CD8-positive, alpha-beta memory T cell (primary cell): ENCODE data around the gene TRIM2. TPM values are rescaled to one million over a fixed set of nuclear protein-coding genes. Genes with fewer than 3 reads are reported as not detected.

Experiments used
- CTCF ChIA-PET: fragments of 350-600 bp; sonication (Branson Sonifier 250); formaldehyde crosslinking; loops from one replicate; lab custom pipeline; 2021; ENCODE audit warnings: antibody characterized with exemption; lab: Charles Lee
- POLR2A ChIA-PET: fragments of 350-600 bp; sonication (Branson Sonifier 250); formaldehyde crosslinking; loops from one replicate; lab custom pipeline; 2021; ENCODE audit warnings: antibody characterized with exemption; lab: Charles Lee
- DNase-seq, 5 donors: peaks; one replicate each; pipeline versions ENCODE4 v3.0.0 to v3.0.0-alpha.2; 2020 to 2022; ENCODE audit warnings: mixed read lengths in 1 of 5
- H3K27ac ChIP-seq: one replicate; pipeline ENCODE4 v1.7.0; 2013; ENCODE audit warnings: low read depth, mild to moderate bottlenecking, low read length, moderate library complexity
- H3K27me3 ChIP-seq: 2 replicates; pipeline ENCODE4 v1.7.0; 2013; ENCODE audit warnings: low read length, mild to moderate bottlenecking; ENCODE audit not compliant: insufficient read depth, poor library complexity, severe bottlenecking
- H3K36me3 ChIP-seq: 2 replicates; pipeline ENCODE4 v1.7.0; 2013; ENCODE audit warnings: mild to moderate bottlenecking, low read length, moderate library complexity; ENCODE audit not compliant: insufficient read depth
- H3K4me1 ChIP-seq: 2 replicates; pipeline ENCODE4 v1.7.0; 2013; ENCODE audit warnings: mild to moderate bottlenecking, low read length, moderate library complexity; ENCODE audit not compliant: insufficient read depth
- H3K4me3 ChIP-seq: 2 replicates; pipeline ENCODE4 v1.7.0; 2013; ENCODE audit warnings: mild to moderate bottlenecking, low read length
- H3K9me3 ChIP-seq: 2 replicates; pipeline ENCODE4 v1.7.0; 2013; ENCODE audit warnings: mild to moderate bottlenecking, low read length
- H3K27ac Mint-ChIP-seq, 8 donors: one replicate each; pipeline ENCODE4 v1.8.0; 2020 to 2021; ENCODE audit warnings: mixed read lengths in 8 of 8, mild to moderate bottlenecking in 6 of 8, inconsistent platforms in 3 of 8, moderate library complexity in 3 of 8
- H3K27me3 Mint-ChIP-seq, 2 donors: one replicate each; pipeline ENCODE4 v1.8.0; 2020 to 2021; ENCODE audit warnings: mixed read lengths in 2 of 2, mild to moderate bottlenecking in 1 of 2, moderate library complexity in 1 of 2
- H3K36me3 Mint-ChIP-seq, 3 donors: one replicate each; pipeline ENCODE4 v1.8.0; 2020 to 2021; ENCODE audit warnings: mixed read lengths in 3 of 3, inconsistent platforms in 1 of 3, mild to moderate bottlenecking in 1 of 3
- H3K4me1 Mint-ChIP-seq, 3 donors: one replicate each; pipeline ENCODE4 v1.8.0; 2020 to 2021; ENCODE audit warnings: mixed read lengths in 3 of 3, inconsistent platforms in 1 of 3, mild to moderate bottlenecking in 1 of 3
- H3K4me3 Mint-ChIP-seq, 7 donors: one replicate each; pipeline ENCODE4 v1.8.0; 2020 to 2021; ENCODE audit warnings: mixed read lengths in 7 of 7, mild to moderate bottlenecking in 6 of 7, moderate library complexity in 4 of 7, inconsistent platforms in 2 of 7
- H3K9me3 Mint-ChIP-seq, 5 donors: one replicate each; pipeline ENCODE4 v1.8.0; 2020 to 2022; ENCODE audit warnings: mixed read lengths in 5 of 5, mild to moderate bottlenecking in 3 of 5, moderate library complexity in 2 of 5, inconsistent platforms in 1 of 5
- polyA plus RNA-seq: library from polyadenylated mRNA; unstranded; fragments of 300-500 nt; fragmentation: Illumina TruSeq; gene quantifications from one replicate; pipeline ENCODE4 v1.2.3, GENCODE V29; 2021
- total RNA-seq, 2 experiments: library from RNA; stranded (reverse); gene quantifications; one replicate each; pipeline ENCODE4 v1.2.3, GENCODE V29; 2021

TRIM2 gene
- total and polyA plus RNA-seq, 3 experiments from 2014 or later, result 0.24 to 1.5 (median 0.29) TPM

DNA sequence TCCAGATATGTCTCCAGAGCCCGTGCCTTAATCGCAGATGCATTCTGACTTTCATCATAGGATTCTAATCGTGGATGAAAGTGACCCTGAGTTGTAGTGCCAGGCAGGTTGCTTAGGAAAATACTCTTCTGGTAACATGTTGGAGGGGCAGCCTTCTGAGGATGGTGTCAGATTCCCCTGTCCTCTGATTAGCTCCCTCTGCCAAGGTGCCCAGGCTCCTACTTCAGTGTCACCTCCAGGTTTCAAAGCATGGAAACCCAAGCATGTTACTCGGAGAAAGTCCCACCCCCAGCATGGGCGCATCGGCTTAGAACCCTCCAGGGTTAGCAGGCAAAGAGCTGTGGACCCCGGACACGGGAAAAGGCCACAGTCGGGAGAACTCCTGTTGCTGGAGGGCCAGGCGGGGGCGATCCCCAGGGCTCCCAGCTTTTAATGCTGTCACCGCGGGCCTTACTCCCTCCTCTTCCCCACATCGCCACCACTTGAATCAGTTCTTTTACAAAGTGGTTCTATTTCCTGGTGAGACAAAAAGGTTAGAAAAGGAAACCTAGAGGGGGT, 44.5 kb downstream of the TRIM2 start:
- H3K4me1 ChIP-seq, result peaks cover 15% of the 10 kb centered on the region
- H3K27ac Mint-ChIP-seq, result peak overlapping the region; percentile 64 to 94 (median 92)
- H3K27me3 Mint-ChIP-seq, result peaks cover 0 to 13% of the 10 kb centered on the region in 2 donors
- H3K9me3 ChIP-seq, result no peaks in the 10 kb centered on the region
- no peak overlapping the region for H3K27ac ChIP-seq
- H3K9me3 Mint-ChIP-seq, result no peaks in the 10 kb centered on the region
- POLR2A ChIA-PET, result no interaction called here
- H3K36me3 ChIP-seq, result no peaks in the 10 kb centered on the region
- H3K36me3 Mint-ChIP-seq, result peaks cover 0 to 3% (median 2%) of the 10 kb centered on the region in 3 donors
- DNase-seq, result no peak
- H3K4me1 Mint-ChIP-seq, result peaks cover 10 to 18% (median 18%) of the 10 kb centered on the region in 3 donors
- peak overlapping the region; percentile 69 for H3K4me3 ChIP-seq
- no peaks in the 10 kb centered on the region for H3K27me3 ChIP-seq
- peak overlapping the region; percentile 89 to 96 (median 91) for H3K4me3 Mint-ChIP-seq
- CTCF ChIA-PET, result no interaction called here

DNA sequence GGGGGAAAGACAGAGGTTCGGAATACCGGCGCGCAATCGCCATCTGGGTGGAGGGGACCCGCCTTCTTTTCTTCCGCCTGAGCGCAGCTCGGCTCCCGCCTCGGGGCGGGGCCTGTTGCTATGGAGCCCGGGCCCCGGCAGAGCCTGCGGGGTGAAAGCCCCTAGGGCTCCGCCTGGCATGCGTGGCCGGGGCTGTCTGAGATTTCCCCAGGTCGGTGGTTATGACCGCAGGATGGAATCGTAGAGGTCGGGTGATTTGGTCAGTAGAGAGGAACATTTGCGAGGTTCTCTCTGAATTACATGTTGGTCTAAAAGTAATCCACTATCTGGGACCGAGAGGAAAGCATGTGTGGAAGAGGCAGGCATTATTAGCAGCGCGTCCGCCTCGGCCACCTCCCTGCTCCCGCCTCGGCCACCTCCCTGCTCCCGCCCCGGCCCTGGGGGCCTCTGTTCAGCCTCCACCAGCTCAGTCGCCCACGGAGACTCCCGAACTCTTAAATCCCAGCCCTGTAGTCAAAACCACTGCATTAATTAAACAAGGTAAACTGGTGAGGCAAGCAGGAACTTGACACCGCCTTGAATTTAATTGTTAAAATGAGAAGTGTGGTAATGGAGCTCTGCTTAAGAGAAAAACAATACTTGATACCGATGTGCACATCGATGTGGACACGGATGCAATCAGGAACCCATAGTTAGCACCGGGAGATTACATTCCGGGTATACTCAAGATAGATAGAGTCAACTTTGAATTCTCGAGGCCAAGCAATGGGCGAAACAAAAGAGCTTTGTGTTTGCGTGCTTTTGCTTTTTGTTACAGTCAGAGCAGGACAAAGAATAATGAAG, 45.2 kb downstream of the TRIM2 start:
- peak; percentile 66 to 87 (median 79) for DNase-seq
- Histone ChIP-seq H3K27ac (no peak overlapping the region), H3K4me3 (peak overlapping the region; percentile 69), H3K9me3 (no peaks in the 10 kb centered on the region), H3K4me1 (peaks cover 15% of the 10 kb centered on the region), H3K27me3 (no peaks in the 10 kb centered on the region), H3K36me3 (no peaks in the 10 kb centered on the region)
- Mint-ChIP-seq H3K4me1 (peaks cover 10 to 18% (median 18%) of the 10 kb centered on the region in 3 donors), H3K9me3 (no peaks in the 10 kb centered on the region), H3K36me3 (peaks cover 0 to 3% (median 2%) of the 10 kb centered on the region in 3 donors), H3K27ac (peak overlapping the region; percentile 64 to 94 (median 92)), H3K27me3 (peaks cover 0 to 15% of the 10 kb centered on the region in 2 donors), H3K4me3 (peak overlapping the region; percentile 89 to 96 (median 91))
- POLR2A ChIA-PET, result no interaction called here
- CTCF ChIA-PET, result no interaction called here

DNA sequence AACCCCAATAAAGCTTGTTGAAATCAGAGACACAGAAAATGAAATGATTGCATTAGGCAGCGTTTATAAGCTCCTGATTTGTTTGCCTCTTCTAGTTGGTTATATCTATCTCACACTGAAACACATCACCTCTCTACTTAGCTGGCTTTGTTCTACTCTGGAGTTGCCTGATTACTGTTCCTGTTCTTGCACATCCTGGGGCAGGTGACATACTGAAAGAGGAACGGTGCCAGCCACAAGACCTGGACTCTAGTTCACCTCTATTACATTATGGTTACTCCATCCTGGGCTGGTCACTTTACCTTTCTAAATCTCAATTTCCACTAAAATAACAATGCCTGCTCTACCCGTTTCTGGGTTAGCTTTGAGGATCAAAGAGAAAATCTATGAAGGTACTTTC, 47.9 kb downstream of the TRIM2 start:
- H3K9me3 ChIP-seq, result no peaks in the 10 kb centered on the region
- H3K4me3 ChIP-seq, result no peak overlapping the region
- POLR2A ChIA-PET, result no interaction called here
- Mint-ChIP-seq H3K9me3 (no peaks in the 10 kb centered on the region), H3K27me3 (peaks cover 14 to 15% of the 10 kb centered on the region in 2 donors), H3K27ac (no peak overlapping the region), H3K36me3 (peaks cover 0 to 4% (median 3%) of the 10 kb centered on the region in 3 donors), H3K4me3 (peak overlapping the region in 1 of 7 donors; percentile 1), H3K4me1 (peaks cover 10 to 18% (median 18%) of the 10 kb centered on the region in 3 donors)
- no peak for DNase-seq
- no peak overlapping the region for H3K27ac ChIP-seq
- CTCF ChIA-PET, result no interaction called here
- no peaks in the 10 kb centered on the region for H3K36me3 ChIP-seq
- H3K27me3 ChIP-seq, result peaks cover 4% of the 10 kb centered on the region
- H3K4me1 ChIP-seq, result peaks cover 15% of the 10 kb centered on the region

DNA sequence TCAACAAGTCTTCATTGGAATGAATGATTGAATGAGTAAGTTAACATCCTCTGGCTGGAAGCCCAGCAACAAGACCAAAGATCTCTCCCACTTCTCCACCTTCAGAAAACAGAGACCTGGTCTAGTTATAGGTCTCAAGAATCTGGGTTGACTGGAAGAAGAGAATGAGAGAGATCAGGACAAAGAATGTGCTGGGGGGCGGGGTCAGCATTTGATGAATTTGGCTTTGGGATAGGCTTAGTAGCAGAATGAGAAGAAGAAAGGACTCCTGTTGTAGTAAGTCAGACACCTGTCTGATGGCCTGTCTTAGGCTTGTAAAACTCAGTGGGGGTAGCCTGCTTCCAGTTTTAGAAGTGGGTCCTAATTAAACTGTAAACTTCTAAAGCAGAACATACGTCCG, 51.0 kb downstream of the TRIM2 start:
- Mint-ChIP-seq H3K27me3 (peaks cover 16 to 21% of the 10 kb centered on the region in 2 donors), H3K27ac (no peak overlapping the region), H3K4me1 (no peaks in the 10 kb centered on the region), H3K36me3 (peaks cover 0 to 4% (median 0%) of the 10 kb centered on the region in 3 donors), H3K4me3 (no peak overlapping the region), H3K9me3 (no peaks in the 10 kb centered on the region)
- no peak overlapping the region for H3K4me3 ChIP-seq
- H3K36me3 ChIP-seq, result no peaks in the 10 kb centered on the region
- peaks cover 11% of the 10 kb centered on the region for H3K27me3 ChIP-seq
- no peak for DNase-seq
- POLR2A ChIA-PET, result no interaction called here
- no peaks in the 10 kb centered on the region for H3K9me3 ChIP-seq
- H3K27ac ChIP-seq, result no peak overlapping the region
- CTCF ChIA-PET, result no interaction called here
- no peaks in the 10 kb centered on the region for H3K4me1 ChIP-seq

DNA sequence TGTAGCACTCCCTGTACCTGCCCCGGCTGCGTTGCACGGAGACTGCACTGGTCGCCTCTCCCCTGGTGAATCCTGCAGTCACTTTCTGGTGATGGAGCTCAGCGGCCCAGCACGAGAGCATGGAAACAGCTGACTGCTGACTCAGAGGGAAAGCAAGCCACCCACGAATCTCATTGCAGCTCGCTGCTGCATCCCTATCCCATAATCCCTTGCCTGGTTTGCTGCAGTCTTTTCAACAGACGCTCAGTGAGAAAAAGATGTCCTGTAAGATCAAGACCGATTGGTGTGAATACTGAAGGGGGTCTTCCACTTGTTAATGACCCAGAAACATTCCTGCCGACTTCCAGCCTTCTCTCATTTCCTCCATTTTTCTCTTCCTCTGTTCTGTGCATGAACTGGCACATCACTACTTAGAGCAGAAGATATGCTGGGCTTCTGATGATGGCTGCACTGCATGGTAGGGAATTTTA, 52.9 kb downstream of the TRIM2 start:
- POLR2A ChIA-PET, result no interaction called here

DNA sequence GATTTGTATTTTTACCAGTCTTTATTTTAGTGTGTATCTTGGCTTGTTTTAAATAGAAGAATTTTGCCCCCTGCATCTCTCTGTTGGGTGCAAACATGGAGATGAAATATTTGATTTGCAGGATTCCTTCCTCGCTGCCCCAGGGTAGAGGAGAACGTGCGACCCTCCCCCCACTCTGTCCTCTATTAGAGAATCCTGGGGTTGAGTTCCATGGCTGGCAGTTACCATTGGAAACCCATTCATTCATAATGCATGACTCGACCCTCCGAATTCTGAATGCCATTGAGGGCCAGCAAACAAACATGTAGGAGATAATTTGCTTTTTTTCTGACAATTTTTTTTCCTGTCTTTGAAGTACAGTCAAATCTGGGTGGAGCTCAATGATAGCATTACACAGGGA, 53.7 kb downstream of the TRIM2 start:
- peaks cover 0 to 8% (median 1%) of the 10 kb centered on the region in 3 donors for H3K36me3 Mint-ChIP-seq
- no peaks in the 10 kb centered on the region for H3K4me1 Mint-ChIP-seq
- peaks cover 0 to 13% (median 9%) of the 10 kb centered on the region in 5 donors for H3K9me3 Mint-ChIP-seq
- CTCF ChIA-PET, result no interaction called here
- Histone ChIP-seq H3K27me3 (peaks cover 11% of the 10 kb centered on the region), H3K27ac (no peak overlapping the region), H3K9me3 (no peaks in the 10 kb centered on the region), H3K4me1 (no peaks in the 10 kb centered on the region), H3K36me3 (no peaks in the 10 kb centered on the region), H3K4me3 (no peak overlapping the region)
- no peak overlapping the region for H3K4me3 Mint-ChIP-seq
- H3K27ac Mint-ChIP-seq, result no peak overlapping the region
- POLR2A ChIA-PET, result interaction anchor here (0.5 kb wide), 1 partner anchor 91 kb away, joined by 3 read pairs; no protein-coding TSS in a partner anchor
- H3K27me3 Mint-ChIP-seq, result peaks cover 21 to 39% of the 10 kb centered on the region in 2 donors
- no peak for DNase-seq

More for the DNA sequence above, 52.9 kb downstream of the TRIM2 start:
- Mint-ChIP-seq H3K27ac (no peak overlapping the region), H3K9me3 (peaks cover 0 to 8% (median 7%) of the 10 kb centered on the region in 5 donors), H3K36me3 (peaks cover 0 to 8% (median 1%) of the 10 kb centered on the region in 3 donors), H3K27me3 (peaks cover 17 to 36% of the 10 kb centered on the region in 2 donors), H3K4me3 (no peak overlapping the region), H3K4me1 (no peaks in the 10 kb centered on the region)
- no peak overlapping the region for H3K4me3 ChIP-seq
- CTCF ChIA-PET, result no interaction called here
- peaks cover 11% of the 10 kb centered on the region for H3K27me3 ChIP-seq
- H3K4me1 ChIP-seq, result no peaks in the 10 kb centered on the region
- no peaks in the 10 kb centered on the region for H3K9me3 ChIP-seq
- H3K36me3 ChIP-seq, result no peaks in the 10 kb centered on the region
- no peak for DNase-seq
- no peak overlapping the region for H3K27ac ChIP-seq

DNA sequence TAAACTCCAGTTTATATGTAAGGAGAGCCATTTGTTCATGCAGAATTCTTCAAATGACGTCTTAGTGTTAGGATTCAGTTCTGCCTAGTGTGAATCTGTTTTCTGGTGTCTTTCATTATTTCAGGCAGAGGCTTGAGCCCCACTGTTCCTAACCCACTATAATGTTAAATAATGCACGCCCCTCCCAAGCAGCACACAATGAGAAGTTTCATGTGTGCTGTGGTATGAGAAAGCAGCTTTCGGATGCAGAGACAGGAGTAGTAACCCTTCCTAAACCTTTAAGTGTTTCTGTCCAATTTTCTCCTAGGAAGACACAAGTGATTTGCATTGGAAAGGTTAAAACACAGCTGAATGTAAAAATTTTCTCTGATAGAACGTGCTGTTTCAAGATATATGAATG, 54.5 kb downstream of the TRIM2 start:
- H3K36me3 Mint-ChIP-seq, result peaks cover 0 to 8% (median 1%) of the 10 kb centered on the region in 3 donors
- no peak for DNase-seq
- POLR2A ChIA-PET, result no interaction called here
- no peak overlapping the region for H3K4me3 Mint-ChIP-seq
- H3K36me3 ChIP-seq, result no peaks in the 10 kb centered on the region
- H3K4me1 ChIP-seq, result no peaks in the 10 kb centered on the region
- H3K9me3 Mint-ChIP-seq, result peaks cover 0 to 13% (median 9%) of the 10 kb centered on the region in 5 donors
- H3K9me3 ChIP-seq, result no peaks in the 10 kb centered on the region
- peak overlapping the region in 1 of 8 donors; percentile 43 for H3K27ac Mint-ChIP-seq
- peaks cover 17 to 39% of the 10 kb centered on the region in 2 donors for H3K27me3 Mint-ChIP-seq
- H3K4me3 ChIP-seq, result no peak overlapping the region
- no peaks in the 10 kb centered on the region for H3K4me1 Mint-ChIP-seq
- CTCF ChIA-PET, result no interaction called here
- H3K27ac ChIP-seq, result no peak overlapping the region
- H3K27me3 ChIP-seq, result peaks cover 11% of the 10 kb centered on the region

DNA sequence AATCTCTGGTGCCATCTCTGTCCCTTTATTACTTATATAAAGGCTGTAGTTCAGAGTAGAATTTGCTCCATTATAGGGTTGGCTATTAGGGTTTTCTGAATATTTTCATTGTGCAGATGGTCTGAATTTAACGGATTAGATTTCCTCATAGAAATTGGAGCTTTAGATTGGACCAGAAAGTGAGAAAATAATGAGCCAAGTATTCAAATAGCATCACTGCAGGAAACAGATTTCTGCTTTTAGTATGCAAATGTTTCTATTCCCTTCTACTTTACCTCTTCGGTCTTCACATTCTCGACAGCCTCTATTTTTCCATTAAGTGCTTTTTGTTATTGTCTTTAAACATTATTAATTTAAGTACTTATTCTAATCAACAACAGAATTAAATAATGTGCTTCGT, 55.4 kb downstream of the TRIM2 start:
- no peak for DNase-seq
- Histone ChIP-seq H3K9me3 (no peaks in the 10 kb centered on the region), H3K4me3 (no peak overlapping the region), H3K27me3 (peaks cover 11% of the 10 kb centered on the region), H3K36me3 (no peaks in the 10 kb centered on the region), H3K4me1 (no peaks in the 10 kb centered on the region), H3K27ac (no peak overlapping the region)
- H3K36me3 Mint-ChIP-seq, result peaks cover 0 to 8% (median 1%) of the 10 kb centered on the region in 3 donors
- no peak overlapping the region for H3K27ac Mint-ChIP-seq
- ChIA-PET CTCF (interaction anchor here (1.0 kb wide), 1 partner anchor 57 kb away, joined by 4 read pairs; no protein-coding TSS in a partner anchor), POLR2A (no interaction called here)
- H3K9me3 Mint-ChIP-seq, result peaks cover 0 to 13% (median 9%) of the 10 kb centered on the region in 5 donors
- no peak overlapping the region for H3K4me3 Mint-ChIP-seq
- peaks cover 13 to 39% of the 10 kb centered on the region in 2 donors for H3K27me3 Mint-ChIP-seq
- no peaks in the 10 kb centered on the region for H3K4me1 Mint-ChIP-seq
